ENCODE results near the gene STAT5A. TPM values are rescaled to one million over a fixed set of nuclear protein-coding genes. Genes with fewer than 3 reads are reported as not detected.

Gene STAT5A
- polyA plus RNA-seq, 1 donor (not counting 4 experiments of a cell fraction or from before 2014, with no cell fraction given) = 0.51 TPM

DNA sequence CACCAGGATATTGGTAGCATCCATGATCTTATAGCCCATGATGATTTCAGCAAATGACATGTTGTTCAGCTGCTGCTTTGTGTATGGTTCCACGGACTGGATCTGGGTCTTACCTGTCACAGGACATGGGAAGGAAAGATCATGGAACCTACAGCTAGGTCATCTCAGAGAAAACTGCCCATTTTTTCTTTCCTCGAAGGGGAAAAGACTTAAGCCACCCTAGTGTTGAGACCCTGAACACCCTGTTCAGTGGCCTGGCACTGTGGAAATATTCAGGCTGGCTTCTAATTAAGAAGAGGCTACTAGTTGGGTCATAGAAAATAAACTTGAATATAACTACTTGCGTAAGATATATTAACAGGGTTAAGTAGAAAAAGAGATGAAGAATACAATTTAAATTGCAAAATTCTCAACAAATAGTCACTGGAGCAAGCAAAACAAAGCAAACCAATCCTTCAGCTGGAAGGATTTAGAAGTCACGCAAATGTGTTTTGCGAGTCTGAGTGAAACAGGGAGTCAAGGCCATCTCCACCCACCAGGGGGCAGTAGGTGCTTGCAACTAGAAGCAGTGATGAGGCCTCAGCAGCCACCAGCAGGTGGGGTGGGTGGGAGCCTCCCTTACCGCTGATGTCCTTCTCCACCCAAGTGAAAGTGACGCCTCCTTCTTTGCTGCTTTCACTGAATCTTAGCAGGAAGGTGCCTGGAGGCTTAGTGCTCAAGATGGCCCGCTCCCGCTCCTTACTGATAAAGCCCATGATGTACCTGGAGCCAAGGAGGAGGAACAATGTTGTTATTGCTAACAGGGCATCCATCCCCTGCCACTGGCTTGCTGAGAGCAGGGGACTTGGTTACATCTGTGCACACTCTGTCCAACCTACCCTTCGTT, 34.3 kb downstream of the STAT5A start:
- Histone ChIP-seq H3K36me3 (ENCODE audit: control insufficient read depth in 2 of 2, extremely low read depth in 1 of 2, insufficient read depth in 2 of 2, low read length in 2 of 2) (peaks cover 25 to 51% of the 10 kb centered on the region in 2 experiments), H3K4me1 (ENCODE audit: control insufficient read depth, extremely low read depth, insufficient read depth, low read length) (peaks cover 32% of the 10 kb centered on the region), H3K9me3 (ENCODE audit: control insufficient read depth, low read depth, low read length) (no peaks in the 10 kb centered on the region), H2AFZ (ENCODE audit: control insufficient read depth, low read length) (no peak overlapping the region), H3K4me2 (ENCODE audit: control insufficient read depth, extremely low read depth, insufficient read depth, low read depth, low read length) (no peak overlapping the region), H3K27ac (ENCODE audit: control insufficient read depth, insufficient read depth, low read length) (no peak overlapping the region), H3K9ac (ENCODE audit: control insufficient read depth, extremely low read depth, insufficient read depth, low read length) (no peak overlapping the region), H3K4me3 (ENCODE audit: control insufficient read depth in 2 of 3, extremely low read depth in 1 of 3, insufficient read depth in 2 of 3, low read depth in 1 of 3, low read length in 3 of 3) (no peak overlapping the region), H3K79me2 (ENCODE audit: control insufficient read depth, insufficient read depth, low read length) (no peaks in the 10 kb centered on the region), H4K20me1 (ENCODE audit: control insufficient read depth, extremely low read depth, insufficient read depth, low read length) (no peaks in the 10 kb centered on the region), H3K27me3 (ENCODE audit: control insufficient read depth, extremely low read depth, insufficient read depth, low read length) (no peaks in the 10 kb centered on the region), H3K9me1 (ENCODE audit: control insufficient read depth, extremely low read depth, insufficient read depth, low read length) (peaks cover 2% of the 10 kb centered on the region)
- TF ChIP-seq EZH2 (IDR thresholded peaks at IDR 0.05; ENCODE audit: low read length) = no peak
- TF ChIP-seq, protein P1, sequence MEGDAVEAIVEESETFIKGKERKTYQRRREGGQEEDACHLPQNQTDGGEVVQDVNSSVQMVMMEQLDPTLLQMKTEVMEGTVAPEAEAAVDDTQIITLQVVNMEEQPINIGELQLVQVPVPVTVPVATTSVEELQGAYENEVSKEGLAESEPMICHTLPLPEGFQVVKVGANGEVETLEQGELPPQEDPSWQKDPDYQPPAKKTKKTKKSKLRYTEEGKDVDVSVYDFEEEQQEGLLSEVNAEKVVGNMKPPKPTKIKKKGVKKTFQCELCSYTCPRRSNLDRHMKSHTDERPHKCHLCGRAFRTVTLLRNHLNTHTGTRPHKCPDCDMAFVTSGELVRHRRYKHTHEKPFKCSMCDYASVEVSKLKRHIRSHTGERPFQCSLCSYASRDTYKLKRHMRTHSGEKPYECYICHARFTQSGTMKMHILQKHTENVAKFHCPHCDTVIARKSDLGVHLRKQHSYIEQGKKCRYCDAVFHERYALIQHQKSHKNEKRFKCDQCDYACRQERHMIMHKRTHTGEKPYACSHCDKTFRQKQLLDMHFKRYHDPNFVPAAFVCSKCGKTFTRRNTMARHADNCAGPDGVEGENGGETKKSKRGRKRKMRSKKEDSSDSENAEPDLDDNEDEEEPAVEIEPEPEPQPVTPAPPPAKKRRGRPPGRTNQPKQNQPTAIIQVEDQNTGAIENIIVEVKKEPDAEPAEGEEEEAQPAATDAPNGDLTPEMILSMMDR (optimal IDR thresholded peaks at IDR 0.05 in 1 of 3, IDR thresholded peaks at IDR 0.05 in 1 of 3, conservative IDR thresholded peaks at IDR 0.05 in 1 of 3; ENCODE audit: extremely low read depth in 1 of 3, insufficient read depth in 2 of 3, low read length in 3 of 3) = peak; percentile 100
- DNase-seq (ENCODE audit: low read depth, low spot score) = peak; percentile 72
- dilution Hi-C loops (cut with MboI; ENCODE audit: extremely low pct_ligation_motif_present, low sequenced_read_pairs) = loop anchor here (25.0 kb wide), 1 partner anchor 190 kb away; no protein-coding TSS in a partner anchor
- peak; percentile 87 for FAIRE-seq

DNA sequence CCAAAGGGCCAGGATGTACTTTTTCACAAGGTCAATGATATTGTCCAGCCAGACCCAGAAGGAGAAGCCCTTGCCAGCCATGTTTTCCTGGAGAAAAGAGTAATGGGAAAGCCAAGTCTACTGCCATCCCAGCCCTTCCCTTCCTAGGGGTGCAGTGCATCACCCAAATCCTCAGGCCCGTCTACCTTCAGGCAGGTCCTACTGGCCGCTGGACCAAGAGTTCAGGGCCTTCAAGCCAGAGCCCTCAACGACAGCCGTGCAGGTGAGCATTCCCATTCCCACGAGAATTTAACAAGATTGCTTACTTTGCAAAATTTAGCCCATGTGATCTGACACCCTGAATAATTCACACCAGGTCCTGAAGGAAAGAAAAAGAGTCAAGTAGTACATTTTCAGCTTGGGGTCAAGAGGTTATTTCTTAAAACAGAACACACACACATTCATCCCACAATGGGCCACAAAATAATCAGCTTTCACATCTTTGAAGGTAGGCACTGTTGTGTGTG, 35.0 kb downstream of the STAT5A start:
- TF ChIP-seq EZH2 (IDR thresholded peaks at IDR 0.05; ENCODE audit: low read length) = no peak
- TF ChIP-seq, protein P1 (optimal IDR thresholded peaks at IDR 0.05 in 1 of 3, IDR thresholded peaks at IDR 0.05 in 1 of 3, conservative IDR thresholded peaks at IDR 0.05 in 1 of 3; ENCODE audit: extremely low read depth in 1 of 3, insufficient read depth in 2 of 3, low read length in 3 of 3) = no peak
- peaks cover 34% of the 10 kb centered on the region for H3K4me1 ChIP-seq (ENCODE audit: control insufficient read depth, extremely low read depth, insufficient read depth, low read length)
- H3K9ac ChIP-seq (ENCODE audit: control insufficient read depth, extremely low read depth, insufficient read depth, low read length) = no peak overlapping the region
- H3K4me2 ChIP-seq (ENCODE audit: control insufficient read depth, extremely low read depth, insufficient read depth, low read depth, low read length) = no peak overlapping the region
- DNase-seq (ENCODE audit: low read depth, low spot score) = no peak
- dilution Hi-C loops (cut with MboI; ENCODE audit: extremely low pct_ligation_motif_present, low sequenced_read_pairs) = loop anchor here (25.0 kb wide), 1 partner anchor 189 kb away; no protein-coding TSS in a partner anchor
- no peaks in the 10 kb centered on the region for H3K79me2 ChIP-seq (ENCODE audit: control insufficient read depth, insufficient read depth, low read length)
- no peak overlapping the region for H2AFZ ChIP-seq (ENCODE audit: control insufficient read depth, low read length)
- no peaks in the 10 kb centered on the region for H4K20me1 ChIP-seq (ENCODE audit: control insufficient read depth, extremely low read depth, insufficient read depth, low read length)
- no peaks in the 10 kb centered on the region for H3K9me3 ChIP-seq (ENCODE audit: control insufficient read depth, low read depth, low read length)
- H3K27ac ChIP-seq (ENCODE audit: control insufficient read depth, insufficient read depth, low read length) = no peak overlapping the region
- no peak overlapping the region for H3K4me3 ChIP-seq (ENCODE audit: control insufficient read depth in 2 of 3, extremely low read depth in 1 of 3, insufficient read depth in 2 of 3, low read depth in 1 of 3, low read length in 3 of 3)
- no peak for FAIRE-seq
- H3K27me3 ChIP-seq (ENCODE audit: control insufficient read depth, extremely low read depth, insufficient read depth, low read length) = no peaks in the 10 kb centered on the region
- peaks cover 2% of the 10 kb centered on the region for H3K9me1 ChIP-seq (ENCODE audit: control insufficient read depth, extremely low read depth, insufficient read depth, low read length)
- H3K36me3 ChIP-seq (ENCODE audit: control insufficient read depth in 2 of 2, extremely low read depth in 1 of 2, insufficient read depth in 2 of 2, low read length in 2 of 2) = peaks cover 23 to 49% of the 10 kb centered on the region in 2 experiments
